PC-3 (cell line): Measurements from ENCODE around the gene EVL. TPM values are rescaled to one million over a fixed set of nuclear protein-coding genes. Genes with fewer than 3 reads are reported as not detected.
"Not testable (repeated sequence)": the region's sequence is repeated elsewhere in the genome, so short reads cannot be mapped to it uniquely, and the experiment has no call there.

Experiments
- ATAC-seq: fragments of 200-7000 bp; cut with Tn5 transposase; 2 replicates; pipeline ENCODE4 v1.9.1; 2020; ENCODE audit warnings: mild to moderate bottlenecking, moderate library complexity
- BruUV-seq: library from RNA; stranded (reverse); fragments of 400-500 nt; replicated peaks from 2 replicates; lab custom pipeline; 2021; lab: Mats Ljungman, UMichigan
- CTCF ChIA-PET: fragments of 300-600 bp; sonication (Branson Sonifier 250); formaldehyde crosslinking; loops from one replicate; lab custom pipeline; 2022; ENCODE audit warnings: antibody characterized with exemption; lab: Charles Lee
- POLR2A ChIA-PET: fragments of 300-600 bp; sonication (Branson Sonifier 250); formaldehyde crosslinking; loops from one replicate; lab custom pipeline; 2022; ENCODE audit warnings: antibody characterized with exemption; ENCODE audit not compliant: unreplicated experiment; lab: Charles Lee
- DNase-seq: peaks from one replicate; pipeline ENCODE4 v3.0.0-alpha.2; 2015
- H2AFZ ChIP-seq: fragments of 300-600 bp; sonication (generic); 2 replicates; pipeline ENCODE4 v1.6.0; 2016; ENCODE audit warnings: antibody characterized with exemption, low read length
- H3F3A ChIP-seq: fragments of 300-600 bp; sonication (generic); one replicate; pipeline ENCODE4 v1.6.0; 2017; ENCODE audit warnings: antibody characterized with exemption, low read length, control low read depth, mild to moderate bottlenecking; ENCODE audit not compliant: unreplicated experiment
- H3K27ac ChIP-seq: fragments of 300-600 bp; sonication (generic); 2 replicates; pipeline ENCODE4 v1.5.1; 2016; ENCODE audit warnings: mild to moderate bottlenecking, low read length
- H3K27me3 ChIP-seq: fragments of 300-600 bp; sonication (generic); 2 replicates; pipeline ENCODE4 v1.6.1; 2016; ENCODE audit warnings: low read length, mixed read lengths
- H3K36me3 ChIP-seq: fragments of 300-600 bp; sonication (generic); 2 replicates; pipeline ENCODE4 v1.6.1; 2016; ENCODE audit warnings: low read depth, mixed run types, low read length, mixed read lengths
- H3K4me1 ChIP-seq: fragments of 300-600 bp; sonication (generic); 2 replicates; pipeline ENCODE4 v1.5.1; 2016; ENCODE audit warnings: low read length; ENCODE audit not compliant: insufficient read depth
- H3K4me2 ChIP-seq: fragments of 300-600 bp; sonication (generic); 2 replicates; pipeline ENCODE4 v1.6.0; 2016; ENCODE audit warnings: low read length
- H3K4me3 ChIP-seq: fragments of 300-600 bp; sonication (generic); 2 replicates; pipeline ENCODE4 v1.5.1; 2016; ENCODE audit warnings: mild to moderate bottlenecking, low read length, mixed read lengths
- H3K79me2 ChIP-seq: fragments of 300-600 bp; sonication (generic); 2 replicates; pipeline ENCODE4 v1.6.1; 2017; ENCODE audit warnings: low read length, mixed read lengths
- H3K9ac ChIP-seq: fragments of 300-600 bp; sonication (generic); 2 replicates; pipeline ENCODE4 v1.6.0; 2016; ENCODE audit warnings: mild to moderate bottlenecking, low read length
- H3K9me2 ChIP-seq: fragments of 300-600 bp; sonication (generic); replicated peaks from 2 replicates; pipeline ENCODE4 v1.6.1; 2016; ENCODE audit warnings: mixed run types, low read length, mixed read lengths
- H3K9me3 ChIP-seq: fragments of 300-600 bp; sonication (generic); 2 replicates; pipeline ENCODE4 v1.6.1; 2016; ENCODE audit warnings: low read length, mixed read lengths
- H4K20me1 ChIP-seq: fragments of 300-600 bp; sonication (generic); 2 replicates; pipeline ENCODE4 v1.6.1; 2016; ENCODE audit warnings: low read length, mixed read lengths
- EZH2 ChIP-seq: fragments of 300-600 bp; sonication (generic); IDR thresholded peaks from one replicate; pipeline ENCODE4 v1.6.1; 2017; ENCODE audit warnings: antibody characterized with exemption, mild to moderate bottlenecking, low read length; ENCODE audit not compliant: unreplicated experiment
- EZH2phosphoT487 ChIP-seq: fragments of 300-600 bp; sonication (generic); IDR thresholded peaks from 2 replicates; pipeline ENCODE4 v1.6.1; 2018; ENCODE audit warnings: mild to moderate bottlenecking, antibody characterized with exemption, low read length, borderline replicate concordance
- intact Hi-C: fragments of 100-400 bp; cut with micrococcal nuclease; formaldehyde crosslinking; loops from 2 replicates; pipeline ENCODE4 v1.9.0; 2023
- total RNA-seq: library from RNA; depleted of rRNA; stranded (reverse); fragments of >200 nt; gene quantifications from 2 replicates; pipeline ENCODE4 v1.2.3, GENCODE V29; 2014
- TF ChIP-seq, protein P1 (sequence below): fragments of 300-600 bp; sonication (generic); conservative IDR thresholded peaks from 2 replicates; pipeline ENCODE4 v1.5.1; 2017; ENCODE audit warnings: antibody characterized with exemption, low read depth, mild to moderate bottlenecking, low read length

Gene EVL
- total RNA-seq, 1 experiment from 2014 or later, result 26.5 TPM

DNA sequence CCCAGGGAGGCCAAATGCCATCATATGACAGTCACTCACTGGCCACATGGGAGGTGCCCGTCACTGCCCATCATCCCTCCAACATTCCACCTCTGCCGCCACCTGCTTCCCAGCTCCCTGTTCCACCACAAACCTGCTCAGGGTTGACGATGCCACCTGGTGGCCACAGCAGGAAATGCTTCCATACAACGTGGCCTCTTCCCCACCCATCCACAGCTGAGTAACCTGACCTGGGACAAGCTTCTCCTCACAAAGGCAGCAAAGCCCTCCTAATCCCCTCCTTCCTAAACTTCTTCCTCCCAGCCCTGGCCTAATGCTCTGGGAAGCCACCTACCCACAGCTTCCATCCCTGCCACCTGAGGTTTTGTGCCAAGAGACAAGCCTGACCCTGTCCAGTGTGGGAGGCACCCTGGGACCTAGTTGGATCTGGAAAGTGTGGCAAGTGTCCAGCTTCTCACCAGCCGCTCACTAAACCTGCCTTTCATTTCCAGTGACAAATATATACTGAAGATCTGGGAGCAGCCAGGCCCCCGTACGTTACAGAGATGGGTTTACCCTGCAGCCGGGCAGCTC lies 89.9 kb downstream of the EVL start:
- H3K27ac ChIP-seq, result no peak overlapping the region
- H3K27me3 ChIP-seq, result peaks cover 9% of the 10 kb centered on the region; the same call in 1 of the 2 replicates
- no peaks in the 10 kb centered on the region for H3K9me3 ChIP-seq
- no peak overlapping the region for H2AFZ ChIP-seq
- no peaks in the 10 kb centered on the region for H4K20me1 ChIP-seq
- no TSS peak for BruUV-seq
- no peaks in the 10 kb centered on the region for H3K36me3 ChIP-seq
- intact Hi-C loops, result no loop called here
- H3K4me2 ChIP-seq, result peak overlapping the region; percentile 10; the same call in 1 of the 2 replicates
- ChIA-PET CTCF (interaction anchor here (0.6 to 1.1 kb wide), 4 partner anchors 38 to 391 kb away, joined by 3 to 8 read pairs (median 4); no protein-coding TSS in a partner anchor), POLR2A (no interaction called here)
- ATAC-seq (no peak), DNase-seq (peak; percentile 64)
- H3K4me1 ChIP-seq, result peaks cover 18% of the 10 kb centered on the region
- H3K9ac ChIP-seq, result no peak overlapping the region
- no peaks in the 10 kb centered on the region for H3K9me2 ChIP-seq
- H3K79me2 ChIP-seq, result no peaks in the 10 kb centered on the region
- no peak overlapping the region for H3K4me3 ChIP-seq
- H3F3A ChIP-seq, result no peaks in the 10 kb centered on the region
- TF ChIP-seq EZH2phosphoT487, result no peak
- TF ChIP-seq, protein P1, sequence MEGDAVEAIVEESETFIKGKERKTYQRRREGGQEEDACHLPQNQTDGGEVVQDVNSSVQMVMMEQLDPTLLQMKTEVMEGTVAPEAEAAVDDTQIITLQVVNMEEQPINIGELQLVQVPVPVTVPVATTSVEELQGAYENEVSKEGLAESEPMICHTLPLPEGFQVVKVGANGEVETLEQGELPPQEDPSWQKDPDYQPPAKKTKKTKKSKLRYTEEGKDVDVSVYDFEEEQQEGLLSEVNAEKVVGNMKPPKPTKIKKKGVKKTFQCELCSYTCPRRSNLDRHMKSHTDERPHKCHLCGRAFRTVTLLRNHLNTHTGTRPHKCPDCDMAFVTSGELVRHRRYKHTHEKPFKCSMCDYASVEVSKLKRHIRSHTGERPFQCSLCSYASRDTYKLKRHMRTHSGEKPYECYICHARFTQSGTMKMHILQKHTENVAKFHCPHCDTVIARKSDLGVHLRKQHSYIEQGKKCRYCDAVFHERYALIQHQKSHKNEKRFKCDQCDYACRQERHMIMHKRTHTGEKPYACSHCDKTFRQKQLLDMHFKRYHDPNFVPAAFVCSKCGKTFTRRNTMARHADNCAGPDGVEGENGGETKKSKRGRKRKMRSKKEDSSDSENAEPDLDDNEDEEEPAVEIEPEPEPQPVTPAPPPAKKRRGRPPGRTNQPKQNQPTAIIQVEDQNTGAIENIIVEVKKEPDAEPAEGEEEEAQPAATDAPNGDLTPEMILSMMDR, result peak; percentile 83

DNA sequence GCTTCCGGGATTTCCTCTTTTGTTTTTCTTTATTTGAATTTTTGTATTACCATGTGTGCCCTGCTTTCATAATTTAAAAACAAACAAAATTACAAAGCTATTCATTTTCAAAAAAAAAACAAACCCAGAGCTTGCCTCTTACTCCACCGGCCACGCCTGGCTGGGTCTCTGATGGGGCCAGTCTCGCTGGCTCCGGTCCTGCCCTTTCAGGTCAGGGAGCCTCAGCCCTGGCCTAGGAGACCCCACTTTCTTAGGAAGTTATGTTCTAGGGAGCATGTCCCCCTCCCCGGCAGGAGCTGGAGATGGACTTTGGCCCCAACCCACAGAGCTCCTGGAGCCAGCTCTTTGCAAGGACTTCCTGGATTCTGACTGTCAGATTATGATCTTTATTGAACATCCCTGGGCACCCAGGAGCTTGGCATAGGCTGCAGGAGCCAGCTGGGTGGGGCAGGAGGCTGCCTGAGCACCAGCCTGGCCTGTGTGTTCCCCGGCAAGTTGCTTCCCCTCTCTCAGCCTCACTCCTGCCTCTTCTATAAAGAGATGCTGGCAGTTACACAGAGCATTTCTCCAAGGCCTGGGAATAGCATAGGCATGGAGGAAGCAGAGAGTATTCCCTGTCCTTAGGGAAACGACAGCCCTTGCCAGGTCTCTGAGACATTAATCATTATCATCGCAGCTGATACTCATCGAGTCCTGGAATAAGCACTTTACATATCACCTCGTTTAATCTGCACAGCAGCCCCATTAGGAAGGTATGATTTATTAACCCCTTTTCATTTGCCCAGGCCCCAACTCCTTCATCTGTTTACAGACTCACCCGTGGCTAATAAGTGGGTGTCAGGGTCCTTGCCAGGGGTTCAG lies 90.8 kb downstream of the EVL start:
- H3F3A ChIP-seq, result no peaks in the 10 kb centered on the region
- BruUV-seq, result no TSS peak
- no peak overlapping the region for H2AFZ ChIP-seq
- H3K36me3 ChIP-seq, result no peaks in the 10 kb centered on the region
- H3K4me3 ChIP-seq, result no peak overlapping the region
- POLR2A ChIA-PET, result no interaction called here
- H4K20me1 ChIP-seq, result no peaks in the 10 kb centered on the region
- peaks cover 12% of the 10 kb centered on the region; the same call in 1 of the 2 replicates for H3K4me1 ChIP-seq
- no peaks in the 10 kb centered on the region for H3K9me2 ChIP-seq
- no peaks in the 10 kb centered on the region for H3K79me2 ChIP-seq
- intact Hi-C loops, result no loop called here
- no peaks in the 10 kb centered on the region for H3K9me3 ChIP-seq
- DNase-seq, result peak; percentile 70
- ATAC-seq, result peak; percentile 80
- H3K4me2 ChIP-seq, result peak overlapping the region; percentile 10; the same call in 1 of the 2 replicates
- CTCF ChIA-PET, result interaction anchor here (0.6 to 1.1 kb wide), 4 partner anchors 37 to 186 kb away, joined by 3 to 5 read pairs (median 4); no protein-coding TSS in a partner anchor
- TF ChIP-seq EZH2 (no peak), EZH2phosphoT487 (no peak)
- H3K27me3 ChIP-seq, result peaks cover 9% of the 10 kb centered on the region; the same call in 1 of the 2 replicates
- H3K27ac ChIP-seq, result no peak overlapping the region
- no peak overlapping the region for H3K9ac ChIP-seq

DNA sequence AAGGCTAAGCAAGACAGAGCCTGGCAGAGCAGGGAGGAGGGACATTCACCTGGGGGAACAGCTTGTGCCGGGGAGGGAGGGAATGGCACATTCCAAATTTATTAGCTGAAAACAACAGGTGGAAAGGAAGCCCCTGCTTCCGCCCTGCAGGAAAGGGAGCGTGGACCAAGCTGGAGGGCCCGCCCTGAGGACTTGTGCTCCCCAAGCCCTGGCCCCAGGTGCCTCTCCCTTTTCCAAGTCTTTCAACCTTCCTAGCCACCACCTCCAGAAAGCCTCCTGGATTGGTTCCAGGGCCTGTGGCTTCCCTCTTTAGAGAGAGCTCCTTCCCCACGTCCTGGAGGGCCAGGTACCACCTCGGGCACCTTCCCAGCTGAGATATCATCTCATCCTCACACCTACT lies 91.6 kb downstream of the EVL start:
- Histone ChIP-seq H3K36me3 (no peaks in the 10 kb centered on the region), H3K9ac (no peak overlapping the region), H3K79me2 (no peaks in the 10 kb centered on the region), H3K4me1 (peaks cover 12% of the 10 kb centered on the region; the same call in 1 of the 2 replicates), H3K9me3 (no peaks in the 10 kb centered on the region), H4K20me1 (no peaks in the 10 kb centered on the region), H3F3A (no peaks in the 10 kb centered on the region), H3K4me2 (no peak overlapping the region), H3K27me3 (peaks cover 9% of the 10 kb centered on the region; the same call in 1 of the 2 replicates), H2AFZ (no peak overlapping the region), H3K27ac (no peak overlapping the region), H3K4me3 (no peak overlapping the region), H3K9me2 (no peaks in the 10 kb centered on the region)
- intact Hi-C loops, result no loop called here
- ATAC-seq (no peak), DNase-seq (no peak)
- ChIA-PET CTCF (no interaction called here), POLR2A (interaction anchor here (0.6 kb wide), 1 partner anchor 186 kb away, joined by 5 read pairs; no protein-coding TSS in a partner anchor)
- no peak for TF ChIP-seq EZH2phosphoT487
- no peak for TF ChIP-seq EZH2
- TF ChIP-seq, protein P1, result no peak
- no TSS peak for BruUV-seq

DNA sequence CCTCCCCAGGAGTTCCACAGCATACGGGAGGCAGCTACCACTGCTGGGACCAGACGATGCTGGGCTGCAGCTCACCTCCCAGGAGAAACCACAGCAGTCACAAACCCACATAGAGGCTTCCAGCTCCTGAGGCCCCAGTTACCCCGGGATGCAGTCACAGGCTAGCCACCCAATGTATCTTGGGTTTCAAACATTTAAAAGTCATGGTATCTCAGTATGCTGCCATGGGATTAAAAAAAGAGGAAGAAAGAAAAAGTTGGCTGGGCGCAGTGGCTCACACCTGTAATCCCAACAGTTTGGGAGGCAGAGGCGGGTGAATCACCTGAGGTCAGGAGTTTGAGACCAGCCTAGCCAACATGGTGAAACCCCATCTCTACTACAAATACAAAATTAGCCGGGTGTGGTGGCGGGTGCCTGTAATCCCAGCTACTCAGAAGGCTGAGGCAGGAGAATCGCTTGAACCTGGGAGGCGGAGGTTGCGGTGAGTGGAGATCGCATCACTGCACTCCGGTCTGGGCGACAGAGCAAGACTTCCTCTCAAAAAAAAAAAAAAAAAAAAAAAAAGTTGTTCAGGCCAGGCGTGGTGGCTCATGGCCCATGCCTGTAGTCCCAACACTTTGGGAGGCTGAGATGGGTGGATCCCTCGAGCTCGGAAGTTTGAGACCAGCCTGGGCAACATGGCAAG lies 92.5 kb downstream of the EVL start:
- H3F3A ChIP-seq, POLR2A ChIA-PET, H3K36me3 ChIP-seq, H3K79me2 ChIP-seq, H4K20me1 ChIP-seq, H3K27ac ChIP-seq, H3K27me3 ChIP-seq, H2AFZ ChIP-seq, ATAC-seq, H3K4me3 ChIP-seq, H3K9me3 ChIP-seq, H3K9ac ChIP-seq, DNase-seq, H3K9me2 ChIP-seq, H3K4me2 ChIP-seq, intact Hi-C loops, BruUV-seq, CTCF ChIA-PET: not testable (repeated sequence)
- peaks cover 12% of the 10 kb centered on the region; the same call in 1 of the 2 replicates for H3K4me1 ChIP-seq
